K562 (cell line): ENCODE data around the gene ELF3. TPM values are rescaled to one million over a fixed set of nuclear protein-coding genes. Genes with fewer than 3 reads are reported as not detected.

Source experiments
- ATF4 ChIP-seq: fragments of 450-650 bp; formaldehyde crosslinking; IDR thresholded peaks from 2 replicates; pipeline ENCODE4 v1.4.0; 2022; ENCODE audit warnings: mild to moderate bottlenecking, moderate library complexity
- CTCF ChIP-seq, 3 experiments: IDR thresholded peaks in 2 of 3; conservative IDR thresholded peaks in 1 of 3; 2 replicates each; pipeline ENCODE4 v1.5.1; 2011 to 2012; ENCODE audit warnings: low read length in 3 of 3, mild to moderate bottlenecking in 3 of 3, control low read depth in 2 of 3, improper control_type of control experiment in 1 of 3, inconsistent platforms in 1 of 3, low read depth in 1 of 3, mixed read lengths in 1 of 3, moderate library complexity in 1 of 3; ENCODE audit not compliant: insufficient read depth in 2 of 3
- ETV6 ChIP-seq, 3 experiments: fragments of 150-350 bp in 1 of 3; sonication (generic) in 1 of 3; formaldehyde crosslinking in 1 of 3; IDR thresholded peaks; 2 replicates each; pipeline versions ENCODE4 v1.6.1 to v1.8.0; 2014 to 2022; ENCODE audit warnings: borderline replicate concordance in 2 of 3, low read depth in 2 of 3, antibody characterized with exemption in 1 of 3, low read length in 1 of 3, mild to moderate bottlenecking in 1 of 3, missing genetic modification reagents in 1 of 3
- FOXK2 ChIP-seq, 2 experiments: fragments of 450-650 bp; IDR thresholded peaks in 1 of 2; conservative IDR thresholded peaks in 1 of 2; 2 replicates each; pipeline ENCODE4 v1.6.1; 2016; ENCODE audit warnings: low read depth in 2 of 2, mild to moderate bottlenecking in 1 of 2
- MED1 ChIP-seq: sonication (generic); formaldehyde crosslinking; IDR thresholded peaks from 2 replicates; pipeline ENCODE4 v1.8.1; 2023; ENCODE audit warnings: missing genetic modification reagents, borderline replicate concordance
- MYNN ChIP-seq, 2 experiments: sonication (generic); formaldehyde crosslinking in 1 of 2; IDR thresholded peaks; 2 replicates each; pipeline versions ENCODE4 v1.5.0 to v1.6.1; 2016 to 2020; ENCODE audit warnings: antibody characterized with exemption in 1 of 2, missing genetic modification reagents in 1 of 2
- NCOA4 ChIP-seq: fragments of 450-650 bp; IDR thresholded peaks from 2 replicates; pipeline ENCODE4 v1.6.1; 2018; ENCODE audit warnings: mild to moderate bottlenecking; ENCODE audit not compliant: partially characterized antibody
- SETDB1 ChIP-seq: IDR thresholded peaks from one replicate; pipeline ENCODE4 v1.6.1; 2012; ENCODE audit warnings: low read length, control low read depth, inconsistent platforms
- TCF3 ChIP-seq: sonication (generic); formaldehyde crosslinking; IDR thresholded peaks from 2 replicates; pipeline ENCODE4 v1.4.0; 2020; ENCODE audit warnings: mild to moderate bottlenecking, missing genetic modification reagents
- TFAP4 ChIP-seq: sonication (generic); formaldehyde crosslinking; IDR thresholded peaks from 2 replicates; pipeline ENCODE4 v1.8.0; 2022; ENCODE audit warnings: missing genetic modification reagents, mild to moderate bottlenecking, moderate library complexity, borderline replicate concordance
- XRCC4 ChIP-seq: IDR thresholded peaks from one replicate; pipeline ENCODE4 v1.6.1; 2011; ENCODE audit not compliant: insufficient read depth, insufficient read length; ENCODE audit errors: extremely low read depth
- ZFP1 ChIP-seq: fragments of 450-650 bp; formaldehyde crosslinking; IDR thresholded peaks from 2 replicates; pipeline ENCODE4 v1.4.0; 2020; ENCODE audit warnings: mild to moderate bottlenecking, mixed read lengths
- ZNF146 ChIP-seq: IDR thresholded peaks from one replicate; pipeline ENCODE4 v1.6.1; 2018; ENCODE audit warnings: missing compliant biosample characterization; ENCODE audit not compliant: unreplicated experiment
- ZNF395 ChIP-seq: fragments of 200-800 bp; sonication (Bioruptor generic); IDR thresholded peaks from 2 replicates; pipeline ENCODE4 v1.6.1; 2017; ENCODE audit warnings: missing genetic modification characterization, missing compliant biosample characterization
- polyA plus RNA-seq, 8 experiments: library from polyadenylated mRNA; depleted of rRNA in 4 of 8; stranded (reverse) in 5 of 8; unstranded in 3 of 8; fragments of >200 nt; fragmentation: Nextera tagmentation in 2 of 8; fragmentation: Illumina TruSeq in 1 of 8; extraction: Ambion mirVana in 2 of 8; extraction: Trizol in 1 of 8; gene quantifications; 2 replicates each; pipeline versions ENCODE4 v1.2.1 to v1.2.3, GENCODE V29; 2011 to 2014; ENCODE audit warnings: inconsistent platforms in 1 of 8, missing spikeins in 1 of 8
- total RNA-seq, 7 experiments: library from RNA; depleted of rRNA in 6 of 7; stranded (reverse); fragments of >200 nt in 6 of 7; fragmentation: Illumina TruSeq in 2 of 7; extraction: Trizol in 2 of 7; gene quantifications; 2 replicates each; pipeline versions ENCODE4 v1.2.1 to v1.2.3, GENCODE V29; 2011 to 2021; ENCODE audit warnings: low replicate concordance in 1 of 7
- TF ChIP-seq, protein P1 (sequence below): fragments of 450-650 bp; IDR thresholded peaks from 2 replicates; pipeline ENCODE4 v1.6.1; 2018; ENCODE audit not compliant: partially characterized antibody

Gene ELF3
- total and polyA plus RNA-seq, 9 of the 15 experiments (the other 6 are each of a cell fraction or from before 2014, with no cell fraction given): 0.03 to 1.2 (median 0.07) TPM; not detected in 4

DNA sequence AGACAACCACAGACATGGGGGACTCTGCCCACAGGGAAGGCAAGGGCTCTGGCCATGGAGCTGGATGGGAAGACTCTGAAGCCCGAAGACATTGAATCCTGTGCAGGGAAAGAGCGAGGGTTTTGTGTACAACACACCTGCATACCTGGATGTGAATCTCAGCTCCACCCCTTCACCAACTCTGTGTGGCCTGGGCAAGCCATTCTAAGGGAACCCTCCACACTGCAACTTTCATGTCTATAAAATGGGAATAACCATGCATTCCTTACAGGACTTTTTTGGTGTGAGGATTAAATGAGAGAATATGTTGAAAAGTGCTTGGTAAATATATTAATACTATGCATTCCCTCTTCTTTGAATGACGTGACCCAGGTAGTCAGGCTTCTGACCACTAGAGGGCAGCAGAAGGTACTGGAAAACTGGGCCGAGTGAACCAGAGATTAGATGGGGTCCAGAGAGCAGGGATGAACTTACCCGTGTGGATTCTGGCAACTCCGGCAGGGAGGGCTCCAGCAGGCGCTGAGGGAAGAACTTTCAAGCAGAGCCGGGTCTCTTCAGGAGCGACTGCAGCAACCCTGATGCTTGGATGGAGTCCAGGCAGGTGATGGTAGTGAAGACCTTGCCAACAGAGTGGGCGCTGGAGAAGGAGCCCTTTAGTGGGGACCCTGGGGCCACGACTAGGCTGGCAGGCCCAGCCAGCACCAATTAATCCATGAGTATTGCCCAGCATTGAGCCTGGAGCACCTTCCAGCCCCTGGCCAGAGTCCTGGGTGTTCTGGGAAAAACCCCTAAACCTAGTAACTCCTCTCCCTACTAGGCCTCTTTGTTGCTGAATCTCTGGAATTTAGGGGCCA lies 834 bp upstream of the ELF3 start (continued):
- TF ChIP-seq, protein P1, sequence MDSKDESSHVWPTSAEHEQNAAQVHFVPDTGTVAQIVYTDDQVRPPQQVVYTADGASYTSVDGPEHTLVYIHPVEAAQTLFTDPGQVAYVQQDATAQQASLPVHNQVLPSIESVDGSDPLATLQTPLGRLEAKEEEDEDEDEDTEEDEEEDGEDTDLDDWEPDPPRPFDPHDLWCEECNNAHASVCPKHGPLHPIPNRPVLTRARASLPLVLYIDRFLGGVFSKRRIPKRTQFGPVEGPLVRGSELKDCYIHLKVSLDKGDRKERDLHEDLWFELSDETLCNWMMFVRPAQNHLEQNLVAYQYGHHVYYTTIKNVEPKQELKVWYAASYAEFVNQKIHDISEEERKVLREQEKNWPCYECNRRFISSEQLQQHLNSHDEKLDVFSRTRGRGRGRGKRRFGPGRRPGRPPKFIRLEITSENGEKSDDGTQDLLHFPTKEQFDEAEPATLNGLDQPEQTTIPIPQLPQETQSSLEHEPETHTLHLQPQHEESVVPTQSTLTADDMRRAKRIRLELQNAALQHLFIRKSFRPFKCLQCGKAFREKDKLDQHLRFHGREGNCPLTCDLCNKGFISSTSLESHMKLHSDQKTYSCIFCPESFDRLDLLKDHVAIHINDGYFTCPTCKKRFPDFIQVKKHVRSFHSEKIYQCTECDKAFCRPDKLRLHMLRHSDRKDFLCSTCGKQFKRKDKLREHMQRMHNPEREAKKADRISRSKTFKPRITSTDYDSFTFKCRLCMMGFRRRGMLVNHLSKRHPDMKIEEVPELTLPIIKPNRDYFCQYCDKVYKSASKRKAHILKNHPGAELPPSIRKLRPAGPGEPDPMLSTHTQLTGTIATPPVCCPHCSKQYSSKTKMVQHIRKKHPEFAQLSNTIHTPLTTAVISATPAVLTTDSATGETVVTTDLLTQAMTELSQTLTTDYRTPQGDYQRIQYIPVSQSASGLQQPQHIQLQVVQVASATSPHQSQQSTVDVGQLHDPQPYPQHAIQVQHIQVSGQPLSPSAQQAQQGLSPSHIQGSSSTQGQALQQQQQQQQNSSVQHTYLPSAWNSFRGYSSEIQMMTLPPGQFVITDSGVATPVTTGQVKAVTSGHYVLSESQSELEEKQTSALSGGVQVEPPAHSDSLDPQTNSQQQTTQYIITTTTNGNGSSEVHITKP: peak; percentile 27
- TF ChIP-seq XRCC4 (no peak), SETDB1 (no peak), NCOA4 (no peak), TFAP4 (CRISPR knock-in tag) (peak; percentile 26; the same call in 1 of the 2 replicates), ZNF146 (CRISPR knock-in tag) (no peak), MYNN (IDR thresholded peaks at IDR 0.05) (no peak), MYNN (CRISPR knock-in tag; IDR thresholded peaks at IDR 0.05) (no peak), CTCF (IDR thresholded peaks at IDR 0.05 in 2 of 3, conservative IDR thresholded peaks at IDR 0.05 in 1 of 3; ENCODE audit: insufficient read depth in 2 of 3, low read depth in 1 of 3, low read length in 3 of 3) (peak; percentile 92 to 98 (median 96)), ATF4 (0 out of 2 replicates have a peak, but pooled peaks have one; percentile 34), FOXK2 (conservative IDR thresholded peaks at IDR 0.05 in 1 of 2, IDR thresholded peaks at IDR 0.05 in 1 of 2; ENCODE audit: low read depth in 2 of 2) (no peak), ETV6 (IDR thresholded peaks at IDR 0.05; ENCODE audit: borderline replicate concordance in 1 of 2, low read depth in 2 of 2, low read length in 1 of 2) (no peak), ETV6 (CRISPR knock-in tag; IDR thresholded peaks at IDR 0.05; ENCODE audit: borderline replicate concordance) (no peak), ZNF395 (no peak), MED1 (CRISPR knock-in tag) (no peak), ZFP1 (CRISPR knock-in tag) (no peak), TCF3 (CRISPR knock-in tag) (no peak)
